H1 (cell line): ENCODE data around the gene DNM1L. TPM values are rescaled to one million over a fixed set of nuclear protein-coding genes. Genes with fewer than 3 reads are reported as not detected.

ENCODE experiments used
- CTCF ChIA-PET: fragments of 300-600 bp; sonication (Branson Sonifier 250); formaldehyde crosslinking; loops from one replicate; lab custom pipeline; 2021; ENCODE audit not compliant: partially characterized antibody; lab: Charles Lee
- POLR2A ChIA-PET: fragments of 300-600 bp; sonication (Branson Sonifier 250); formaldehyde crosslinking; loops from one replicate; lab custom pipeline; 2021; ENCODE audit warnings: inconsistent platforms; ENCODE audit not compliant: partially characterized antibody; lab: Charles Lee
- DNase-seq, 2 experiments: peaks; one replicate each; pipeline versions ENCODE4 v3.0.0 to v3.0.0-alpha.2; 2010 to 2022; ENCODE audit warnings: low spot score in 2 of 2, low read depth in 1 of 2, mixed read lengths in 1 of 2
- FAIRE-seq: peaks from 2 replicates; lab custom pipeline; 2011; peaks lifted over from hg19 to GRCh38; lab: Jason Lieb, UNC
- H2AFZ ChIP-seq: 2 replicates; pipeline ENCODE4 v1.8.1; 2012; ENCODE audit warnings: low read length, inconsistent platforms
- H2AK5ac ChIP-seq: 2 replicates; pipeline ENCODE4 v1.6.1; 2013; ENCODE audit warnings: low read depth, low read length
- H2BK120ac ChIP-seq: replicated peaks from 2 replicates; pipeline ENCODE3; 2013; ENCODE audit warnings: low read depth, low read length, inconsistent platforms
- H2BK12ac ChIP-seq: 2 replicates; pipeline ENCODE4 v1.6.1; 2013; ENCODE audit warnings: low read depth, low read length
- H2BK15ac ChIP-seq: 2 replicates; pipeline ENCODE4 v1.6.1; 2013; ENCODE audit warnings: low read length
- H2BK20ac ChIP-seq: 2 replicates; pipeline ENCODE4 v1.6.1; 2013; ENCODE audit warnings: low read length
- H2BK5ac ChIP-seq: 2 replicates; pipeline ENCODE4 v1.6.1; 2013; ENCODE audit warnings: low read depth, low read length
- H3K14ac ChIP-seq: 2 replicates; pipeline ENCODE4 v1.6.1; 2013; ENCODE audit warnings: inconsistent platforms; ENCODE audit not compliant: insufficient read length
- H3K18ac ChIP-seq: 2 replicates; pipeline ENCODE4 v1.6.1; 2013; ENCODE audit warnings: low read length; ENCODE audit errors: extremely low read depth
- H3K23ac ChIP-seq: 2 replicates; pipeline ENCODE4 v1.6.1; 2013; ENCODE audit warnings: inconsistent platforms; ENCODE audit not compliant: insufficient read length
- H3K23me2 ChIP-seq: 2 replicates; pipeline ENCODE4 v1.6.1; 2013; ENCODE audit warnings: low read depth, low read length
- H3K27ac ChIP-seq: 2 replicates; pipeline ENCODE4 v1.6.1; 2011; ENCODE audit warnings: low read depth, low read length, inconsistent platforms
- H3K27me3 ChIP-seq, 4 experiments: replicated peaks in 1 of 4; 1 replicate in 1 of 4; 2 replicates in 3 of 4; pipeline versions ENCODE4 v1.6.1 to v1.8.1; 2011 to 2013; ENCODE audit warnings: low read length in 3 of 4, mild to moderate bottlenecking in 3 of 4, inconsistent platforms in 2 of 4, mixed read lengths in 2 of 4, moderate library complexity in 1 of 4; ENCODE audit not compliant: control insufficient read depth in 3 of 4, insufficient read depth in 3 of 4; ENCODE audit errors: extremely low read depth in 1 of 4
- H3K36me3 ChIP-seq, 4 experiments: 2 replicates each; pipeline versions ENCODE4 v1.6.1 to v1.8.1; 2011 to 2013; ENCODE audit warnings: mild to moderate bottlenecking in 4 of 4, low read length in 3 of 4, moderate library complexity in 2 of 4, control low read depth in 1 of 4, inconsistent platforms in 1 of 4; ENCODE audit not compliant: insufficient read depth in 4 of 4, control insufficient read depth in 2 of 4
- H3K4ac ChIP-seq: replicated peaks from 2 replicates; pipeline ENCODE3; 2013; ENCODE audit warnings: low read length, low read depth, mixed read lengths, inconsistent platforms; ENCODE audit not compliant: insufficient read length
- H3K4me1 ChIP-seq, 4 experiments: replicated peaks in 1 of 4; 1 replicate in 1 of 4; 2 replicates in 3 of 4; pipeline versions ENCODE4 v1.6.1 to v1.8.1; 2011 to 2013; ENCODE audit warnings: low read length in 3 of 4, inconsistent platforms in 2 of 4, mixed read lengths in 1 of 4; ENCODE audit not compliant: insufficient read depth in 4 of 4, control insufficient read depth in 3 of 4
- H3K4me2 ChIP-seq, 2 experiments: 2 replicates each; pipeline versions ENCODE4 v1.6.1 to v1.8.1; 2011 to 2013; ENCODE audit warnings: low read depth in 2 of 2, low read length in 2 of 2, control low read depth in 1 of 2, inconsistent platforms in 1 of 2, mild to moderate bottlenecking in 1 of 2; ENCODE audit not compliant: insufficient read depth in 1 of 2
- H3K4me3 ChIP-seq, 4 experiments: fragments of 200-600, 300-600 bp in 1 of 4; sonication (generic), shearing (Covaris generic), sonication (Bioruptor Twin) in 1 of 4; 2 replicates each; pipeline versions ENCODE4 v1.5.1 to v1.8.1; 2011 to 2016; ENCODE audit warnings: low read length in 4 of 4, low read depth in 3 of 4, control low read depth in 2 of 4, inconsistent platforms in 2 of 4, mild to moderate bottlenecking in 2 of 4, mixed read lengths in 1 of 4, moderate library complexity in 1 of 4; ENCODE audit not compliant: insufficient read depth in 2 of 4; ENCODE audit errors: extremely low read depth in 1 of 4
- H3K56ac ChIP-seq: replicated peaks from 2 replicates; pipeline ENCODE3; 2013; ENCODE audit warnings: low read depth, mild to moderate bottlenecking, mixed read lengths, low read length, inconsistent platforms; ENCODE audit not compliant: insufficient read length
- H3K79me1 ChIP-seq: 2 replicates; pipeline ENCODE4 v1.6.1; 2013; ENCODE audit warnings: low read depth, low read length, control low read depth
- H3K79me2 ChIP-seq, 2 experiments: 2 replicates each; pipeline versions ENCODE4 v1.6.1 to v1.8.1; 2012 to 2013; ENCODE audit warnings: low read length in 2 of 2, mild to moderate bottlenecking in 2 of 2, inconsistent platforms in 1 of 2; ENCODE audit not compliant: insufficient read depth in 2 of 2, control insufficient read depth in 1 of 2
- H3K9ac ChIP-seq, 4 experiments: replicated peaks in 1 of 4; 1 replicate in 1 of 4; 2 replicates in 3 of 4; pipeline versions ENCODE4 v1.6.1 to v1.8.1; 2011 to 2013; ENCODE audit warnings: low read depth in 3 of 4, low read length in 3 of 4, control low read depth in 2 of 4, mild to moderate bottlenecking in 2 of 4, moderate library complexity in 2 of 4, inconsistent platforms in 1 of 4; ENCODE audit errors: extremely low read depth in 1 of 4
- H3K9me3 ChIP-seq, 2 experiments: 2 replicates each; pipeline versions ENCODE4 v1.6.1 to v1.8.1; 2012 to 2013; ENCODE audit warnings: mild to moderate bottlenecking in 2 of 2, moderate library complexity in 2 of 2, control low read depth in 1 of 2, inconsistent platforms in 1 of 2, low read depth in 1 of 2, low read length in 1 of 2, mixed read lengths in 1 of 2; ENCODE audit not compliant: insufficient read depth in 2 of 2
- H4K20me1 ChIP-seq, 2 experiments: replicated peaks in 1 of 2; 2 replicates each; pipeline versions ENCODE3 to v1.8.1; 2011 to 2013; ENCODE audit warnings: inconsistent platforms in 2 of 2, low read length in 2 of 2, mild to moderate bottlenecking in 1 of 2; ENCODE audit not compliant: insufficient read depth in 2 of 2, control insufficient read depth in 1 of 2
- H4K5ac ChIP-seq: 2 replicates; pipeline ENCODE4 v1.6.1; 2013; ENCODE audit warnings: low read length, low read depth, mixed read lengths, inconsistent platforms; ENCODE audit not compliant: insufficient read length
- H4K8ac ChIP-seq: 2 replicates; pipeline ENCODE4 v1.8.0; 2013; ENCODE audit warnings: mild to moderate bottlenecking, moderate library complexity, low read length, inconsistent platforms; ENCODE audit not compliant: insufficient read depth; ENCODE audit errors: extremely low read depth
- H4K91ac ChIP-seq: replicated peaks from 2 replicates; pipeline ENCODE3; 2013; ENCODE audit warnings: low read length, mixed read lengths, inconsistent platforms; ENCODE audit not compliant: insufficient read length
- KDM1A ChIP-seq: fragments of 200-600, 300-600 bp; sonication (generic); IDR thresholded peaks from 2 replicates; pipeline ENCODE4 v1.7.1; 2016; ENCODE audit warnings: mild to moderate bottlenecking, low read length, borderline replicate concordance
- WGBS, 2 experiments: shearing (Covaris generic) in 1 of 2; methylation state at CpG; one replicate each; pipeline versions ENCODE4 v1.1.6 to v1.1.7; 2013 to 2015; ENCODE audit warnings: low lambda C conversion rate in 2 of 2, mixed read lengths in 2 of 2, inconsistent platforms in 1 of 2, low coverage in 1 of 2, missing lambda C conversion rate in 1 of 2; ENCODE audit not compliant: insufficient replicate concordance in 2 of 2, insufficient coverage in 1 of 2, insufficient read length in 1 of 2; ENCODE audit errors: extremely low coverage in 1 of 2, missing lambda C conversion rate in 1 of 2; 5-methylcytosine and 5-hydroxymethylcytosine counted together
- polyA plus RNA-seq, 7 experiments: library from polyadenylated mRNA; depleted of rRNA in 3 of 7; stranded (reverse) in 5 of 7; unstranded in 2 of 7; fragments of >200 nt in 5 of 7; fragments of 200-250 nt in 2 of 7; gene quantifications; 1 replicate in 5 of 7; 2 replicates in 1 of 7; 4 replicates in 1 of 7; pipeline versions ENCODE4 v1.2.1 to v1.2.3, GENCODE V29; 2011 to 2013; ENCODE audit warnings: missing spikeins in 2 of 7, mixed read lengths in 2 of 7
- total RNA-seq: library from RNA; stranded (reverse); fragmentation: NEBNext Ultra II Directional; extraction: Animal tissue kit (Norgen Biotek cat#: 25700); gene quantifications from 2 replicates; pipeline ENCODE4 v1.2.1, GENCODE V29; 2021

The DNM1L gene
- total and polyA plus RNA-seq, 2 of the 8 experiments (the other 6 are each of a cell fraction or from before 2014, with no cell fraction given), result 23.7 to 93.9 TPM

- DNase-seq, result no peak
- H3K79me2 ChIP-seq, result no peaks in the 10 kb centered on the region
- peaks cover 0 to 2% (median under 1%) of the 10 kb centered on the region in 4 experiments; a peak in 3 of 7 replicates for H3K4me1 ChIP-seq
- H3K56ac ChIP-seq, result no peak overlapping the region
- no peaks in the 10 kb centered on the region for H4K20me1 ChIP-seq
- H2BK5ac ChIP-seq, result no peak overlapping the region
- CTCF ChIA-PET, result interaction anchor here (3.3 to 7.4 kb wide), 3 partner anchors 11 to 305 kb away, joined by 19 to 63 read pairs (median 39); no protein-coding TSS in a partner anchor
- no peak for TF ChIP-seq KDM1A
- TF ChIP-seq, all 59 proteins: peak for 0
- Histone ChIP-seq H2BK15ac (no peak overlapping the region), H3K23ac (no peak overlapping the region), H3K18ac (no peak overlapping the region), H3K79me1 (no peaks in the 10 kb centered on the region), H2AFZ (no peak overlapping the region), H2BK120ac (no peak overlapping the region), H2BK12ac (no peak overlapping the region), H3K36me3 (no peaks in the 10 kb centered on the region), H2BK20ac (no peak overlapping the region), H3K23me2 (no peaks in the 10 kb centered on the region), H2AK5ac (no peak overlapping the region), H3K14ac (no peak overlapping the region), H3K9ac (no peak overlapping the region), H3K4me3 (no peak overlapping the region), H3K27me3 (no peaks in the 10 kb centered on the region), H4K91ac (no peak overlapping the region), H4K8ac (no peak overlapping the region), H3K27ac (no peak overlapping the region), H3K4ac (no peak overlapping the region), H3K4me2 (no peak overlapping the region), H4K5ac (no peak overlapping the region), H3K9me3 (no peaks in the 10 kb centered on the region)
- FAIRE-seq, result no peak
- 94% methylated on average over 1 of the region's 1 CpG; no CpG with 5 or more reads in 1 of the 2 experiments for WGBS, 2 experiments
- POLR2A ChIA-PET, result interaction anchor here (2.1 kb wide), 1 partner anchor 9 kb away, joined by 4 read pairs; the partner anchor contains the start of gene DNM1L
Measured at GRCh38 chr12:32669584-32669983, 9.5 kb upstream of the DNM1L start.
